Caki2 (cell line): Measurements from ENCODE around the gene PLA2G2E. TPM values are rescaled to one million over a fixed set of nuclear protein-coding genes. Genes with fewer than 3 reads are reported as not detected.

Source experiments
- total RNA-seq: library from RNA; depleted of rRNA; stranded (reverse); fragments of >200 nt; shearing (Covaris generic); gene quantifications from 2 replicates; pipeline ENCODE4 v1.2.3, GENCODE V29; 2014; ENCODE audit warnings: low replicate concordance; rRNA removed

Gene PLA2G2E
- total RNA-seq, 1 experiment from 2014 or later = not detected

Other genes with a start within 250 kb of the PLA2G2E start
- 19.3 and 27.0 TPM in 2 replicates for gene TMCO4, start 123.7 kb downstream of the PLA2G2E start, total RNA-seq
- gene RNF186, start 108.3 kb downstream of the PLA2G2E start, total RNA-seq = not detected in 2 replicates
- 2.5 and 4.9 TPM in 2 replicates for gene OTUD3, start 41.2 kb downstream of the PLA2G2E start, total RNA-seq
- not detected in 2 replicates for gene PLA2G2A, start 56.0 kb upstream of the PLA2G2E start, total RNA-seq
- not detected in 2 replicates for gene PLA2G5, start 146.6 kb upstream of the PLA2G2E start, total RNA-seq
- not detected in 2 replicates for gene PLA2G2D, start 195.9 kb upstream of the PLA2G2E start, total RNA-seq
- gene PLA2G2F, start 215.7 kb upstream of the PLA2G2E start, total RNA-seq = not detected in 2 replicates